HCT116 (cell line): ENCODE results near the gene CREB3L1. TPM values are rescaled to one million over a fixed set of nuclear protein-coding genes. Genes with fewer than 3 reads are reported as not detected.

Experiments used
- ATAC-seq: fragments of 200-7000 bp; cut with Tn5 transposase; 2 replicates; pipeline ENCODE4 v1.9.1; 2020; ENCODE audit warnings: mild to moderate bottlenecking, moderate library complexity
- BruUV-seq: library from RNA; stranded (reverse); fragments of 400-500 nt; replicated peaks from 2 replicates; lab custom pipeline; 2021; lab: Mats Ljungman, UMichigan
- CTCF ChIA-PET: fragments of 300-600 bp; sonication (Branson Sonifier 250); formaldehyde crosslinking; loops from one replicate; lab custom pipeline; 2021; ENCODE audit warnings: antibody characterized with exemption; lab: Charles Lee
- POLR2A ChIA-PET: fragments of 300-600, 350-600 bp; sonication (Branson Sonifier 250); formaldehyde crosslinking; loops from one replicate; lab custom pipeline; 2021; ENCODE audit warnings: antibody characterized with exemption; lab: Charles Lee
- RAD21 ChIA-PET, 2 experiments: fragments of 300-600 bp; sonication (Branson Sonifier 250); formaldehyde crosslinking; loops; one replicate each; lab custom pipeline; 2023; ENCODE audit warnings: low total read pairs in 2 of 2; ENCODE audit not compliant: uncharacterized antibody in 2 of 2, unreplicated experiment in 2 of 2, low non-redundant PET in 1 of 2; lab: Charles Lee
- DNase-seq: peaks from one replicate; pipeline ENCODE4 v3.0.0-alpha.2; 2010; ENCODE audit warnings: low read depth, low spot score
- H2AFZ ChIP-seq: fragments of 200-600 bp; shearing (Covaris generic), sonication (generic); 2 replicates; pipeline ENCODE4 v1.6.1; 2017; ENCODE audit warnings: low read depth, mixed run types, mixed read lengths, antibody characterized with exemption, low read length; ENCODE audit not compliant: poor library complexity, severe bottlenecking
- H3K27ac ChIP-seq: 2 replicates; pipeline ENCODE4 v1.5.1; 2012; ENCODE audit warnings: low read depth, low read length
- H3K27me3 ChIP-seq: fragments of 200-600 bp; sonication (generic); 2 replicates; pipeline ENCODE4 v1.6.1; 2016; ENCODE audit warnings: mixed run types, low read length, mixed read lengths; ENCODE audit not compliant: insufficient read depth
- H3K36me3 ChIP-seq, 2 experiments: fragments of 200-500 bp in 1 of 2; fragments of 200-600 bp in 1 of 2; sonication (Bioruptor generic) in 1 of 2; sonication (generic) in 1 of 2; 2 replicates each; pipeline versions ENCODE4 v1.5.1 to v1.6.1; 2014 to 2016; ENCODE audit warnings: low read length in 2 of 2, inconsistent platforms in 1 of 2, mixed read lengths in 1 of 2, mixed run types in 1 of 2; ENCODE audit not compliant: insufficient read depth in 2 of 2, control insufficient read depth in 1 of 2
- H3K4me1 ChIP-seq, 2 experiments: fragments of 200-600 bp in 1 of 2; sonication (generic) in 1 of 2; 2 replicates each; pipeline versions ENCODE4 v1.5.1 to v1.6.1; 2012 to 2017; ENCODE audit warnings: low read length in 2 of 2, inconsistent platforms in 1 of 2, mild to moderate bottlenecking in 1 of 2, mixed read lengths in 1 of 2, mixed run types in 1 of 2, moderate library complexity in 1 of 2; ENCODE audit not compliant: insufficient read depth in 2 of 2, control insufficient read depth in 1 of 2
- H3K4me2 ChIP-seq: fragments of 200-600 bp; sonication (generic); 2 replicates; pipeline ENCODE4 v1.6.1; 2017; ENCODE audit warnings: mixed run types, low read length, mixed read lengths
- H3K4me3 ChIP-seq, 2 experiments: fragments of 200-600 bp in 1 of 2; sonication (generic) in 1 of 2; replicated peaks in 1 of 2; 2 replicates each; pipeline ENCODE4 v1.5.1; 2011 to 2016; ENCODE audit warnings: low read length in 2 of 2, control low read depth in 1 of 2, low read depth in 1 of 2, mild to moderate bottlenecking in 1 of 2, mixed read lengths in 1 of 2, mixed run types in 1 of 2
- H3K79me2 ChIP-seq: fragments of 200-600 bp; sonication (generic); 2 replicates; pipeline ENCODE4 v1.6.1; 2017; ENCODE audit warnings: mild to moderate bottlenecking, mixed run types, low read length, moderate library complexity, mixed read lengths; ENCODE audit not compliant: insufficient read depth
- H3K9ac ChIP-seq: fragments of 200-600 bp; sonication (generic); 2 replicates; pipeline ENCODE4 v1.6.1; 2016; ENCODE audit warnings: low read length, mixed read lengths
- H3K9me2 ChIP-seq: fragments of 200-600 bp; sonication (generic), shearing (Covaris generic); 2 replicates; pipeline ENCODE4 v1.6.1; 2017; ENCODE audit warnings: mixed run types, mild to moderate bottlenecking, moderate library complexity; ENCODE audit not compliant: insufficient read depth
- H3K9me3 ChIP-seq, 2 experiments: fragments of 200-500 bp in 1 of 2; fragments of 200-600 bp in 1 of 2; sonication (Bioruptor generic) in 1 of 2; sonication (generic) in 1 of 2; 2 replicates each; pipeline ENCODE4 v1.6.1; 2014 to 2017; ENCODE audit warnings: low read length in 2 of 2, mixed read lengths in 2 of 2, inconsistent platforms in 1 of 2, low read depth in 1 of 2, mild to moderate bottlenecking in 1 of 2, mixed run types in 1 of 2, moderate library complexity in 1 of 2; ENCODE audit not compliant: control insufficient read depth in 1 of 2, insufficient read depth in 1 of 2
- H4K20me1 ChIP-seq: fragments of 200-600 bp; sonication (generic), shearing (Covaris generic); 2 replicates; pipeline ENCODE4 v1.6.1; 2017; ENCODE audit warnings: mixed run types, mild to moderate bottlenecking, moderate library complexity; ENCODE audit not compliant: insufficient read depth
- ATF3 ChIP-seq: IDR thresholded peaks from 2 replicates; pipeline ENCODE4 v1.6.1; 2012
- CEBPB ChIP-seq: IDR thresholded peaks from 2 replicates; pipeline ENCODE4 v1.6.1; 2012; ENCODE audit warnings: low read depth
- EGR1 ChIP-seq: IDR thresholded peaks from 2 replicates; pipeline ENCODE4 v1.6.1; 2012; ENCODE audit warnings: low read depth
- ELF1 ChIP-seq: IDR thresholded peaks from 2 replicates; pipeline ENCODE4 v1.6.1; 2012; ENCODE audit warnings: low read depth, borderline replicate concordance
- EZH2 ChIP-seq: fragments of 200-600 bp; sonication (generic); IDR thresholded peaks from 2 replicates; pipeline ENCODE4 v1.6.1; 2017; ENCODE audit warnings: antibody characterized with exemption, mixed run types
- EZH2phosphoT487 ChIP-seq: fragments of 200-600 bp; IDR thresholded peaks from 2 replicates; pipeline ENCODE4 v1.6.1; 2018; ENCODE audit warnings: antibody characterized with exemption, borderline replicate concordance
- FOSL1 ChIP-seq: IDR thresholded peaks from 2 replicates; pipeline ENCODE4 v1.6.1; 2012; ENCODE audit warnings: low read depth
- JUND ChIP-seq: IDR thresholded peaks from 2 replicates; pipeline ENCODE4 v1.6.1; 2012
- MAX ChIP-seq: IDR thresholded peaks from 2 replicates; pipeline ENCODE4 v1.6.1; 2012
- POLR2A ChIP-seq: IDR thresholded peaks from 2 replicates; pipeline ENCODE4 v1.7.0; 2011; ENCODE audit warnings: borderline replicate concordance; ENCODE audit not compliant: insufficient read depth, insufficient read length; ENCODE audit errors: extremely low read depth
- SP1 ChIP-seq: IDR thresholded peaks from 2 replicates; pipeline ENCODE4 v1.6.1; 2012; ENCODE audit warnings: low read depth
- TCF7L2 ChIP-seq: IDR thresholded peaks from 2 replicates; pipeline ENCODE4 v1.7.0; 2011; ENCODE audit warnings: borderline replicate concordance, inconsistent platforms; ENCODE audit not compliant: insufficient read depth, insufficient read length; ENCODE audit errors: extremely low read depth
- YY1 ChIP-seq: IDR thresholded peaks from 2 replicates; pipeline ENCODE4 v1.6.1; 2011; ENCODE audit warnings: low read length, low read depth, moderate library complexity, mild to moderate bottlenecking; ENCODE audit not compliant: insufficient replicate concordance; ENCODE audit errors: extremely low read depth
- ZBTB33 ChIP-seq: IDR thresholded peaks from 2 replicates; pipeline ENCODE4 v1.6.1; 2011; ENCODE audit warnings: mild to moderate bottlenecking, low read length, moderate library complexity; ENCODE audit not compliant: insufficient replicate concordance; ENCODE audit errors: extremely low read depth
- ZFX ChIP-seq: fragments of 450-650 bp; IDR thresholded peaks from 2 replicates; pipeline ENCODE4 v1.6.1; 2017
- ZNF274 ChIP-seq: fragments of 200-500 bp; sonication (Bioruptor generic); IDR thresholded peaks from 2 replicates; pipeline ENCODE4 v1.6.1; 2014; ENCODE audit warnings: mild to moderate bottlenecking, low read depth, low read length, inconsistent platforms
- intact Hi-C: fragments of 100-400 bp; cut with micrococcal nuclease; formaldehyde crosslinking; loops from 2 replicates; pipeline ENCODE4 v1.10.0; 2022
- total RNA-seq: library from RNA; stranded (reverse); gene quantifications from one replicate; pipeline ENCODE4 v1.2.1, GENCODE V29; 2021; ENCODE audit not compliant: unreplicated experiment

The CREB3L1 gene
- total RNA-seq, 1 experiment from 2014 or later: 0.37 TPM

- RAD21 ChIA-PET: no interaction called here
- DNase-seq: no peak
- H3K4me1 ChIP-seq: peaks cover 0 to 27% of the 10 kb centered on the region in 2 experiments; a peak in 3 of 4 replicates
Observed at GRCh38 chr11:46336563-46337180, 59.2 kb downstream of the CREB3L1 start.

GRCh38 chr11:46337626-46338345 is 60.3 kb downstream of the CREB3L1 start:
- no TSS peak for BruUV-seq
- no peaks in the 10 kb centered on the region for H3K79me2 ChIP-seq
- H3K36me3 ChIP-seq: no peaks in the 10 kb centered on the region
- POLR2A ChIA-PET: no interaction called here
- intact Hi-C loops: no loop called here
- no peaks in the 10 kb centered on the region for H4K20me1 ChIP-seq
- RAD21 ChIA-PET: no interaction called here
- no peaks in the 10 kb centered on the region for H3K9me2 ChIP-seq
- no peak overlapping the region for H2AFZ ChIP-seq
- no peaks in the 10 kb centered on the region for H3K9me3 ChIP-seq
- no peak overlapping the region for H3K4me2 ChIP-seq
- H3K9ac ChIP-seq: no peak overlapping the region
- H3K27me3 ChIP-seq: no peaks in the 10 kb centered on the region
- DNase-seq (no peak), ATAC-seq (no peak)
- CTCF ChIA-PET: interaction anchor here (0.7 kb wide), 2 partner anchors 15 to 971 kb away, joined by 3 to 4 read pairs; no protein-coding TSS in a partner anchor
- H3K4me1 ChIP-seq: peaks cover 0 to 27% of the 10 kb centered on the region in 2 experiments; a peak in 3 of 4 replicates
- H3K27ac ChIP-seq: no peak overlapping the region
- H3K4me3 ChIP-seq: no peak overlapping the region
- TF ChIP-seq ATF3 (no peak), EGR1 (no peak), JUND (no peak), ELF1 (no peak), YY1 (no peak), CEBPB (no peak), TCF7L2 (no peak), SP1 (no peak), EZH2 (no peak), ZFX (no peak), ZBTB33 (no peak), POLR2A (no peak), FOSL1 (no peak)

More at GRCh38 chr11:46336563-46337180, 59.2 kb downstream of the CREB3L1 start:
- no peaks in the 10 kb centered on the region for H3K9me2 ChIP-seq
- no peak overlapping the region for H3K4me3 ChIP-seq
- H3K9me3 ChIP-seq: no peaks in the 10 kb centered on the region
- no peak overlapping the region for H2AFZ ChIP-seq
- no peaks in the 10 kb centered on the region for H3K27me3 ChIP-seq
- POLR2A ChIA-PET: no interaction called here
- no TSS peak for BruUV-seq
- peak overlapping the region; percentile 43 for H3K4me2 ChIP-seq
- H3K9ac ChIP-seq: no peak overlapping the region
- H4K20me1 ChIP-seq: no peaks in the 10 kb centered on the region
- intact Hi-C loops: no loop called here
- no peak overlapping the region for H3K27ac ChIP-seq
- H3K79me2 ChIP-seq: no peaks in the 10 kb centered on the region
- ATAC-seq: peak; percentile 8; the same call in 1 of the 2 replicates
- no peak for TF ChIP-seq YY1
- no peak for TF ChIP-seq ZNF274
- TF ChIP-seq EGR1: no peak
- no peak for TF ChIP-seq EZH2phosphoT487
- TF ChIP-seq ZFX: no peak
- no peak for TF ChIP-seq CEBPB
- no peak for TF ChIP-seq MAX
- no peak for TF ChIP-seq TCF7L2
- no peak for TF ChIP-seq FOSL1
- TF ChIP-seq ELF1: no peak
- CTCF ChIA-PET: interaction anchor here (0.7 kb wide), 1 partner anchor 16 kb away, joined by 3 read pairs; no protein-coding TSS in a partner anchor
- H3K36me3 ChIP-seq: no peaks in the 10 kb centered on the region
